ENCODE data around the gene DEPDC7. TPM values are rescaled to one million over a fixed set of nuclear protein-coding genes. Genes with fewer than 3 reads are reported as not detected.
"Not testable (repeated sequence)": the region's sequence is repeated elsewhere in the genome, so short reads cannot be mapped to it uniquely, and the experiment has no call there.

The DEPDC7 gene
- total RNA-seq, 1 donor from 2014 or later, result 1.6 TPM

DNA sequence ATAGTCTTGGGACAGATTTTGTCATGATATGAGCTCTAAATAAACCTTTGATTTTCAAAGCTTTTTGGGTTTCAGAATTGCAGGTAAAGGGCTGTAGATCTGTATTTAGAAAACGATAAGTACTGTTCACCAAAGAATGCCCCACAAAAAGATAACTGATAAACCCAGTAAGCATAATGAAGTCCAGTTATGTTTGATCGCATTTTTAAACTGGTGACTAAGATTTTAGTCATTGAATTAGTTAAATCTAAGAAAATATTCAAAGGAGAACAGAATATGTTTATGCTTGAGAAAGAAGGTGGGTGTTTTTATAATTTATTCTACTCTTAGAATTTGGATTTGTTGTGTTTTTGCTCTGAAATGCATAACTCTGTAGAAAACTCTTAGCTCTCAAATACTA is 11.6 kb downstream of the DEPDC7 start:
- Histone ChIP-seq H3K4me3 (ENCODE audit: low read depth, low read length) (no peak overlapping the region), H3K36me3 (ENCODE audit: control insufficient read depth, insufficient read depth, low read length) (no peaks in the 10 kb centered on the region), H3K27me3 (ENCODE audit: control insufficient read depth, insufficient read depth, low read length) (no peaks in the 10 kb centered on the region)
- DNase-seq (ENCODE audit: low read depth) (no peak), FAIRE-seq (no peak)
- TF ChIP-seq, protein P1, sequence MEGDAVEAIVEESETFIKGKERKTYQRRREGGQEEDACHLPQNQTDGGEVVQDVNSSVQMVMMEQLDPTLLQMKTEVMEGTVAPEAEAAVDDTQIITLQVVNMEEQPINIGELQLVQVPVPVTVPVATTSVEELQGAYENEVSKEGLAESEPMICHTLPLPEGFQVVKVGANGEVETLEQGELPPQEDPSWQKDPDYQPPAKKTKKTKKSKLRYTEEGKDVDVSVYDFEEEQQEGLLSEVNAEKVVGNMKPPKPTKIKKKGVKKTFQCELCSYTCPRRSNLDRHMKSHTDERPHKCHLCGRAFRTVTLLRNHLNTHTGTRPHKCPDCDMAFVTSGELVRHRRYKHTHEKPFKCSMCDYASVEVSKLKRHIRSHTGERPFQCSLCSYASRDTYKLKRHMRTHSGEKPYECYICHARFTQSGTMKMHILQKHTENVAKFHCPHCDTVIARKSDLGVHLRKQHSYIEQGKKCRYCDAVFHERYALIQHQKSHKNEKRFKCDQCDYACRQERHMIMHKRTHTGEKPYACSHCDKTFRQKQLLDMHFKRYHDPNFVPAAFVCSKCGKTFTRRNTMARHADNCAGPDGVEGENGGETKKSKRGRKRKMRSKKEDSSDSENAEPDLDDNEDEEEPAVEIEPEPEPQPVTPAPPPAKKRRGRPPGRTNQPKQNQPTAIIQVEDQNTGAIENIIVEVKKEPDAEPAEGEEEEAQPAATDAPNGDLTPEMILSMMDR (IDR thresholded peaks at IDR 0.05; ENCODE audit: insufficient read depth, low read length, severe bottlenecking), result no peak

DNA sequence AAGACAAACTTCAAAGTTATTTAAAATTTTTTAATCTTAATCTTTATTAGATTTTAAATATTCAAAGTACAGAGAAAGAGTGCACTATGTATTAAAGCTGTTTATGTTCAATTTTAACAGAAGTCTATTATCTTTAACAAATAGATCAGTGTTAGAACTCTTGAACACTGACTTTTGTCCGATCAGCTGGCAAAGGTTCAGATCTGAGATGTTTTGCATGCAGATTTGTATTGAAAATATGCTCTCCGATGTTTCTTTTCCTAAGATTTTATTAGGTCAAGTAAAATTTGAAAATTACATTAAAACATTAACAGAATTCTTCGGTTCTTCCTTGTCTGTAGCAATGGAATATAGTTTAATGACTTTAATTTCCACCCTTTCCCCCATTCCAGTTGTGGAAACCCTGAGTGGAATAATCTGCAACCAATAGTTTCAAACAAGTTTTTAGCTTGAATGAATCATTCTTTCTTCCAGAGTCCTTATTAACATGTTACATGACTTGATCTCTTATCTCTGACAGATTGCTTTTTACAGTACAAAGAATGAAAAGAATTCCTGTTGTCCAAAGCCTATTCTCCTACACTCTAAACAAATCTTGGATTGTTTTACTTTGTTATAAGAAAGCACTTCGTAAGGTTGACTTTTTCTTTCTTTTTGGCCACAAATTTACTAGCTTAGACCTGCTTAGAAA is 12.3 kb downstream of the DEPDC7 start:
- peak; percentile 17 for DNase-seq (ENCODE audit: low read depth)
- H3K4me3 ChIP-seq (ENCODE audit: low read depth, low read length), result no peak overlapping the region
- TF ChIP-seq, protein P1 (IDR thresholded peaks at IDR 0.05; ENCODE audit: insufficient read depth, low read length, severe bottlenecking), result no peak
- H3K36me3 ChIP-seq (ENCODE audit: control insufficient read depth, insufficient read depth, low read length), result no peaks in the 10 kb centered on the region
- no peaks in the 10 kb centered on the region for H3K27me3 ChIP-seq (ENCODE audit: control insufficient read depth, insufficient read depth, low read length)
- FAIRE-seq, result no peak

DNA sequence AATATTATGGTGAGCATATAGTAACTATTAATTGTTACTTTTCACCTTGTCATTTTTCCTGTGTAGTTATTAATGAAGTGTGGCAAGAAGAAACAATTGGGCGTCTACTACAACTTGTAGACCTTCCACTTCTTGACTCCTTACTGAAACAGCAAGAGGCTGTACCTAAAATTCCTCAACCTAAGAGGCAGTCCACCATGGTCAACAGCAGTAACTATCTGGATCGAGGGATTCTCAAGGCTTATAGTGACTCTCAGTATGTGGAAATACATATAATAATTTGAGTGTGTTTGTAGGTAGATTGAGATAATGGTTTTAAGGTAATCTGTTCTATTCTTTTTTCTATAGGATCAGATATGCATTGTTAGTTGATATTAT is 12.8 kb downstream of the DEPDC7 start:
- FAIRE-seq (no peak), DNase-seq (ENCODE audit: low read depth) (no peak)
- H3K36me3 ChIP-seq (ENCODE audit: control insufficient read depth, insufficient read depth, low read length), result no peaks in the 10 kb centered on the region
- no peak overlapping the region for H3K4me3 ChIP-seq (ENCODE audit: low read depth, low read length)
- TF ChIP-seq, protein P1 (IDR thresholded peaks at IDR 0.05; ENCODE audit: insufficient read depth, low read length, severe bottlenecking), result no peak
- no peaks in the 10 kb centered on the region for H3K27me3 ChIP-seq (ENCODE audit: control insufficient read depth, insufficient read depth, low read length)

DNA sequence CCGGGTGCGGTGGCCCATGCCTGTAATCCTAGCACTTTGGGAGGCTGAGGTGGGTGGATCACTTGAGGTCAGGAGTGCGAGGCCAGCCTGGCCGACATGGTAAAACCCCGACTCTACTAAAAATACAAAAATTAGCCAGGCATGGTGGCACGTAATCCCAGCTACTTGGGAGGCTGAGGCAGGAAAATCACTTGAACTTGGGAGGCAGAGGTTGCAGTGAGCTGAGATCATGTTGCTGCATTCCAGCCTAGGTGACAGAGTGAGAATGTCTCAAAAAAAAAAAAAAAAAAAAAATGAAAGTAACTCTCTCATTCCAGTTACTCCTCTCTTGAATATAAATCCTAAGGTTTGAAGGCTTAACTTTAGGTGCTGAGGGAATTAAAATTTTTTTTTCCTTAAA is 13.5 kb downstream of the DEPDC7 start:
- not testable (repeated sequence) for H3K4me3 ChIP-seq (ENCODE audit: low read depth, low read length); DNase-seq (ENCODE audit: low read depth); H3K27me3 ChIP-seq (ENCODE audit: control insufficient read depth, insufficient read depth, low read length); H3K36me3 ChIP-seq (ENCODE audit: control insufficient read depth, insufficient read depth, low read length); FAIRE-seq

DNA sequence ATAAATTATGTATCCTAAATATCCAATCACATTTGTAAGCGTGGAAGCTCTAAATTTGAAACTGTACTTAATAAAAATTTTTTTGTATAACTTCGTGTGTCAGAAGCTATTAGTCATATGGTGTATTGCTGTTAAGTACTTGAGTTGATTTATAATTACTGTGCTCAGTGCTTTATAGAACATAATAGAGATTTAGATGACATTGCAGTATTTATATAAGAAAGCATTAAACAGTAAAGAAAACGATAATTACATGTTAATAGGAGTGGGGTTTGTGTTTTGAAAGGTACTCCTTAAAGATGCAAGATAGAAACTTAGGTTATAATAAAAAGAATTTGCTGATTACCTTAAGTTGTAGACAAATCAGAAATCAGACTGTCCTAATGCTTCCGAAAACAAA is 17.8 kb downstream of the DEPDC7 start:
- DNase-seq (ENCODE audit: low read depth), result no peak
- no peak overlapping the region for H3K4me3 ChIP-seq (ENCODE audit: low read depth, low read length)
- TF ChIP-seq, protein P1 (IDR thresholded peaks at IDR 0.05; ENCODE audit: insufficient read depth, low read length, severe bottlenecking), result no peak
- FAIRE-seq, result no peak
- H3K27me3 ChIP-seq (ENCODE audit: control insufficient read depth, insufficient read depth, low read length), result no peaks in the 10 kb centered on the region
- H3K36me3 ChIP-seq (ENCODE audit: control insufficient read depth, insufficient read depth, low read length), result no peaks in the 10 kb centered on the region

DNA sequence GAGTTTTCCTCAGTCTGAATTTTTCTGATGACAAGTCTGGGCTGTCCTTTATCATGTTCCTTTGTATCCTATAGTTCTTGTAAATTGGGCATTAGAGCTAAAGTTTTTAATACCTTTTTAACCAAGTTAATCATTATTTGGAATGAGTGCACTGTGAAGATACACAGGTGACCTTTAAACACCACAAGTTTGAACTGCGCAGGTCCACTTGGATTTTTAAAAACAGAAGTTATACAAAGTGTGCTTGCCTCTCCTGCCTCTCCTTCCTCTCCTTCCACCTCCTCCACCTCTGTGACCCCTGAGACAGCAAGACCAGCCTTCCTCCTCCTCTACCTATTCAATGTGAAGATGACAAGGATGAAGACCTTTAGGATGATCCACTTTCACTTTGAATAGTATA is 19.3 kb downstream of the DEPDC7 start:
- DNase-seq (ENCODE audit: low read depth) (no peak), FAIRE-seq (no peak)
- Histone ChIP-seq H3K36me3 (ENCODE audit: control insufficient read depth, insufficient read depth, low read length) (no peaks in the 10 kb centered on the region), H3K27me3 (ENCODE audit: control insufficient read depth, insufficient read depth, low read length) (no peaks in the 10 kb centered on the region), H3K4me3 (ENCODE audit: low read depth, low read length) (no peak overlapping the region)
- TF ChIP-seq, protein P1 (IDR thresholded peaks at IDR 0.05; ENCODE audit: insufficient read depth, low read length, severe bottlenecking), result no peak

Measured in bronchial epithelial cell (primary cell).